ENCODE results near the gene CFAP299. TPM values are rescaled to one million over a fixed set of nuclear protein-coding genes. Genes with fewer than 3 reads are reported as not detected.
A peak's percentile ranks its signal among the peaks of the same experiment; 100 is the strongest.

CFAP299 gene
- total and polyA plus RNA-seq, 2 of the 13 experiments (the other 11 are each of a cell fraction or from before 2014, with no cell fraction given) = not detected

DNA sequence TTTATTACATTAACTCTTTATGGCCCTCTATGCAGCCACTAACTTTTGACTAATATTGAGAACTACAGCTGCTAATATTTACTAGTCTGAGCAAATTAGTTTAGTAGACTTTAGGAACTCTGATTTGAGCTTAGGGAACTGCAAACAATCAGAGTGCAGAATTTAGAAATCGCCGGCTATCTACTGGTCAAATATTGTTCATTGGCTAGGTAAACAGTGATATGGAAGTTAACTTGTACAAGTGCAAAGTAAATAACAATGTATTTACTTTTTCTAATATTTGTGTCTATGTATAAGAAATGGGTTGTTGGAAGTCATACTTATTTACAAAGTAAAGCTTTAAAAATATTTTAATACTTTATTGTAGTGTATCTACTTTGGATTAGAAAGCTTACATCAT lies 279.6 kb downstream of the CFAP299 start (continued):
- TF ChIP-seq, protein P1, sequence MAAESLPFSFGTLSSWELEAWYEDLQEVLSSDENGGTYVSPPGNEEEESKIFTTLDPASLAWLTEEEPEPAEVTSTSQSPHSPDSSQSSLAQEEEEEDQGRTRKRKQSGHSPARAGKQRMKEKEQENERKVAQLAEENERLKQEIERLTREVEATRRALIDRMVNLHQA (CRISPR knock-in tag; IDR thresholded peaks at IDR 0.05) = no peak
- no peak for TF ChIP-seq ZNF629 (CRISPR knock-in tag; conservative IDR thresholded peaks at IDR 0.05)
- no peak for TF ChIP-seq HMGXB4 (CRISPR knock-in tag; IDR thresholded peaks at IDR 0.05; ENCODE audit: borderline replicate concordance in 1 of 2, low read depth in 1 of 2)
- peak; percentile 99 for TF ChIP-seq HMG20B (CRISPR knock-in tag; conservative IDR thresholded peaks at IDR 0.05)
- TF ChIP-seq ZNF256 (CRISPR knock-in tag; conservative IDR thresholded peaks at IDR 0.05) = no peak
- no peak for TF ChIP-seq ZNF367 (CRISPR knock-in tag; IDR thresholded peaks at IDR 0.05; ENCODE audit: borderline replicate concordance)
- no peak for TF ChIP-seq SNRNP70 (IDR thresholded peaks at IDR 0.05; ENCODE audit: low read depth, low read length)
- TF ChIP-seq SRY (CRISPR knock-in tag; IDR thresholded peaks at IDR 0.05) = no peak

DNA sequence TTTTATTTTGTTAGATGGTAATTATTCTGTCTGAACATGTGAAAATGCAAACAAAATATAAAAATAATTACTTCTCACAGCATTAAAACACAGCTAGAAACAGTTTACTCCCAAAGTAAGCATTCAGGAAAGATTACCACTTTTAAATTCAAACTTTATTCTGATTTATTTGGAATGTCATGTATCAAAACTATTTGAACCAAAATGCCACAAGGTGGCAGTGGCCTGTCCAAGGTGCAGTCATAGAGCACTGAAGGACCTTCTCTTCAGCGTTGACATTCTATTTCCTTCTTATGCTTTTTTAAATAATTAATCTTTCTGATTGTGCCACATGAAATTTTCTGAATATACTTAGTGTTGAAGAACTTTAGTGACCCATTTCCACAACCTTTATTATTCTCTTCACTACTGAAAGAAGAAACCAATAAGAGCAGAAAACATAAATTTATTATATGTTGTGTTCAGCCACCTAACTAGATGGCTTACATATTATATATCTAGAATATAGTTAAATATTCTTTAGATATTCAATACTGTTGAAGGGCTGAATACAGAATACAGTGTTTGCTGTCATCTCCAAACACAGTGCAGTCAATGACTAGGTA lies 283.6 kb downstream of the CFAP299 start:
- H3K4me1 ChIP-seq (ENCODE audit: insufficient read depth, low read length) = no peaks in the 10 kb centered on the region
- no peak for FAIRE-seq
- no peaks in the 10 kb centered on the region; a peak in 1 of 5 replicates for H3K27me3 ChIP-seq (ENCODE audit: control insufficient read depth in 1 of 2, insufficient read depth in 2 of 2, low read length in 2 of 2)
- no TSS peak for BruUV-seq (replicated peaks)
- H3K27ac ChIP-seq (ENCODE audit: extremely low read length, insufficient read depth, low read length) = no peak overlapping the region
- no peaks in the 10 kb centered on the region for H3K36me3 ChIP-seq (replicated peaks in 1 of 2; ENCODE audit: control insufficient read depth in 1 of 2, insufficient read depth in 2 of 2, low read length in 2 of 2)
- no peak overlapping the region for H2AFZ ChIP-seq (ENCODE audit: low read length)
- H4K20me1 ChIP-seq (ENCODE audit: insufficient read depth, low read length) = no peaks in the 10 kb centered on the region
- H3K4me2 ChIP-seq (ENCODE audit: low read depth, low read length) = no peak overlapping the region
- ChIA-PET CTCF (ENCODE audit: low intra/inter-chr PET ratio, low total read pairs) (no interaction called here), POLR2A (no interaction called here)
- in situ Hi-C loops (cut with HindIII; ENCODE audit: extremely low pct_ligation_motif_present, low pct_unique_long_range_greater_than_20kb) = no loop called here
- H3K4me3 ChIP-seq (replicated peaks in 1 of 3; ENCODE audit: insufficient read depth in 1 of 3, low read depth in 2 of 3, low read length in 3 of 3) = no peak overlapping the region
- no peak for ATAC-seq
- DNase-seq (ENCODE audit: low spot score) = peak; percentile 3
- H3K9me3 ChIP-seq (ENCODE audit: low read length) = peaks cover 7% of the 10 kb centered on the region; the same call in 1 of the 2 replicates
- no peak overlapping the region for H3K9ac ChIP-seq (ENCODE audit: insufficient read depth, low read depth, low read length)
- 0% methylated on average over 1 of the region's 1 CpG for WGBS (ENCODE audit: low lambda C conversion rate)
- intact Hi-C loops (cut with micrococcal nuclease; ENCODE audit: unreplicated experiment) = loop anchor here (2.0 to 5.0 kb wide), 2 partner anchors 368 to 422 kb away; no protein-coding TSS in a partner anchor
- no peaks in the 10 kb centered on the region for H3K79me2 ChIP-seq (ENCODE audit: insufficient read depth, low read length)
- no peak for TF ChIP-seq ZNF816 (CRISPR knock-in tag; IDR thresholded peaks at IDR 0.05; ENCODE audit: borderline replicate concordance)
- TF ChIP-seq PRMT3 (CRISPR knock-in tag; IDR thresholded peaks at IDR 0.05; ENCODE audit: borderline replicate concordance, low read depth) = no peak
- TF ChIP-seq FOXO4 (CRISPR knock-in tag; conservative IDR thresholded peaks at IDR 0.05) = no peak
- TF ChIP-seq, protein P2, sequence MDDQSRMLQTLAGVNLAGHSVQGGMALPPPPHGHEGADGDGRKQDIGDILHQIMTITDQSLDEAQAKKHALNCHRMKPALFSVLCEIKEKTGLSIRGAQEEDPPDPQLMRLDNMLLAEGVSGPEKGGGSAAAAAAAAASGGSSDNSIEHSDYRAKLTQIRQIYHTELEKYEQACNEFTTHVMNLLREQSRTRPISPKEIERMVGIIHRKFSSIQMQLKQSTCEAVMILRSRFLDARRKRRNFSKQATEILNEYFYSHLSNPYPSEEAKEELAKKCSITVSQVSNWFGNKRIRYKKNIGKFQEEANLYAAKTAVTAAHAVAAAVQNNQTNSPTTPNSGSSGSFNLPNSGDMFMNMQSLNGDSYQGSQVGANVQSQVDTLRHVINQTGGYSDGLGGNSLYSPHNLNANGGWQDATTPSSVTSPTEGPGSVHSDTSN (CRISPR knock-in tag; IDR thresholded peaks at IDR 0.05; ENCODE audit: borderline replicate concordance) = no peak
- TF ChIP-seq, protein P3, sequence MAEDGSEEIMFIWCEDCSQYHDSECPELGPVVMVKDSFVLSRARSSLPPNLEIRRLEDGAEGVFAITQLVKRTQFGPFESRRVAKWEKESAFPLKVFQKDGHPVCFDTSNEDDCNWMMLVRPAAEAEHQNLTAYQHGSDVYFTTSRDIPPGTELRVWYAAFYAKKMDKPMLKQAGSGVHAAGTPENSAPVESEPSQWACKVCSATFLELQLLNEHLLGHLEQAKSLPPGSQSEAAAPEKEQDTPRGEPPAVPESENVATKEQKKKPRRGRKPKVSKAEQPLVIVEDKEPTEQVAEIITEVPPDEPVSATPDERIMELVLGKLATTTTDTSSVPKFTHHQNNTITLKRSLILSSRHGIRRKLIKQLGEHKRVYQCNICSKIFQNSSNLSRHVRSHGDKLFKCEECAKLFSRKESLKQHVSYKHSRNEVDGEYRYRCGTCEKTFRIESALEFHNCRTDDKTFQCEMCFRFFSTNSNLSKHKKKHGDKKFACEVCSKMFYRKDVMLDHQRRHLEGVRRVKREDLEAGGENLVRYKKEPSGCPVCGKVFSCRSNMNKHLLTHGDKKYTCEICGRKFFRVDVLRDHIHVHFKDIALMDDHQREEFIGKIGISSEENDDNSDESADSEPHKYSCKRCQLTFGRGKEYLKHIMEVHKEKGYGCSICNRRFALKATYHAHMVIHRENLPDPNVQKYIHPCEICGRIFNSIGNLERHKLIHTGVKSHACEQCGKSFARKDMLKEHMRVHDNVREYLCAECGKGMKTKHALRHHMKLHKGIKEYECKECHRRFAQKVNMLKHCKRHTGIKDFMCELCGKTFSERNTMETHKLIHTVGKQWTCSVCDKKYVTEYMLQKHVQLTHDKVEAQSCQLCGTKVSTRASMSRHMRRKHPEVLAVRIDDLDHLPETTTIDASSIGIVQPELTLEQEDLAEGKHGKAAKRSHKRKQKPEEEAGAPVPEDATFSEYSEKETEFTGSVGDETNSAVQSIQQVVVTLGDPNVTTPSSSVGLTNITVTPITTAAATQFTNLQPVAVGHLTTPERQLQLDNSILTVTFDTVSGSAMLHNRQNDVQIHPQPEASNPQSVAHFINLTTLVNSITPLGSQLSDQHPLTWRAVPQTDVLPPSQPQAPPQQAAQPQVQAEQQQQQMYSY (CRISPR knock-in tag; IDR thresholded peaks at IDR 0.05) = no peak
- no peak for TF ChIP-seq ZNF792 (CRISPR knock-in tag; IDR thresholded peaks at IDR 0.05)

Measured in HepG2 (cell line).